ENCODE measurements around the gene ZSCAN31. TPM values are rescaled to one million over a fixed set of nuclear protein-coding genes. Genes with fewer than 3 reads are reported as not detected.
A peak's percentile ranks its signal among the peaks of the same experiment; 100 is the strongest.

ZSCAN31 gene
- total RNA-seq, 2 experiments from 2014 or later, result 0.62 to 0.89 TPM

GRCh38 chr6:28349892-28350737 lies 14.2 kb upstream of the ZSCAN31 start, which contains the start of gene ZKSCAN3:
Gene ZKSCAN3, plus strand, starts transcription at chr6:28349947. Its CDS starts 9,640 bp downstream, at chr6:28359587.
- DNase-seq, result peak; percentile 93
- peaks cover 22% of the 10 kb centered on the region for H3K4me1 Mint-ChIP-seq (ENCODE audit: low read depth)
- no peaks in the 10 kb centered on the region for H3K9me3 Mint-ChIP-seq
- intact Hi-C loops (cut with micrococcal nuclease), result loop anchor here (1.0 kb wide), 2 partner anchors 15 to 83 kb away; partner anchors contain the start of gene ZSCAN26
- peak within 1 kb of the TSS; percentile 97 for H3K4me3 Mint-ChIP-seq
- peak within 1 kb of the TSS; percentile 87 for H3K27ac Mint-ChIP-seq
- CTCF ChIA-PET, result interaction anchor here (0.6 to 1.1 kb wide), 3 partner anchors 32 to 174 kb away, joined by 3 to 4 read pairs (median 3); no protein-coding TSS in a partner anchor
- H3K36me3 Mint-ChIP-seq (ENCODE audit: low read depth), result no peaks in the 10 kb centered on the region
- H3K27me3 Mint-ChIP-seq (ENCODE audit: low read depth), result peaks cover 6% of the 10 kb centered on the region

- intact Hi-C loops (cut with micrococcal nuclease), result loop anchor here (1.0 kb wide), 2 partner anchors 14 to 82 kb away; partner anchors contain the start of gene ZSCAN26
- Mint-ChIP-seq H3K4me3 (peak overlapping the region; percentile 97), H3K36me3 (ENCODE audit: low read depth) (no peaks in the 10 kb centered on the region), H3K27ac (peak overlapping the region; percentile 87), H3K9me3 (no peaks in the 10 kb centered on the region), H3K27me3 (ENCODE audit: low read depth) (peaks cover 6% of the 10 kb centered on the region), H3K4me1 (ENCODE audit: low read depth) (peaks cover 22% of the 10 kb centered on the region)
- no peak for DNase-seq
- CTCF ChIA-PET, result interaction anchor here (1.1 kb wide), 1 partner anchor 34 kb away, joined by 4 read pairs; no protein-coding TSS in a partner anchor
These were observed 13.5 kb upstream of the ZSCAN31 start for GRCh38 chr6:28349344-28349891.

- Mint-ChIP-seq H3K27ac (no peak overlapping the region), H3K4me3 (no peak overlapping the region), H3K27me3 (ENCODE audit: low read depth) (peaks cover 6% of the 10 kb centered on the region), H3K4me1 (ENCODE audit: low read depth) (peaks cover 18% of the 10 kb centered on the region), H3K36me3 (ENCODE audit: low read depth) (no peaks in the 10 kb centered on the region), H3K9me3 (no peaks in the 10 kb centered on the region)
- CTCF ChIA-PET, result no interaction called here
- intact Hi-C loops (cut with micrococcal nuclease), result no loop called here
- DNase-seq, result no peak
These were observed 11.2 kb upstream of the ZSCAN31 start for GRCh38 chr6:28347119-28347518.

- Mint-ChIP-seq H3K36me3 (ENCODE audit: low read depth) (peaks cover 4% of the 10 kb centered on the region), H3K27ac (no peak overlapping the region), H3K9me3 (peaks cover 7% of the 10 kb centered on the region), H3K27me3 (ENCODE audit: low read depth) (peaks cover 6% of the 10 kb centered on the region), H3K4me3 (no peak overlapping the region), H3K4me1 (ENCODE audit: low read depth) (peaks cover 3% of the 10 kb centered on the region)
- DNase-seq, result no peak
- CTCF ChIA-PET, result no interaction called here
- intact Hi-C loops (cut with micrococcal nuclease), result no loop called here
These were observed 9.3 kb upstream of the ZSCAN31 start for GRCh38 chr6:28345201-28345600.

GRCh38 chr6:28343898-28344677 lies 8.1 kb upstream of the ZSCAN31 start:
- Mint-ChIP-seq H3K27me3 (ENCODE audit: low read depth) (peaks cover 6% of the 10 kb centered on the region), H3K27ac (no peak overlapping the region), H3K9me3 (peaks cover 13% of the 10 kb centered on the region)

GRCh38 chr6:28340310-28341095 lies 4.6 kb upstream of the ZSCAN31 start:
- H3K4me3 Mint-ChIP-seq, result no peak overlapping the region
- H3K27ac Mint-ChIP-seq, result no peak overlapping the region
- intact Hi-C loops (cut with micrococcal nuclease), result no loop called here
- DNase-seq, result no peak
- H3K27me3 Mint-ChIP-seq (ENCODE audit: low read depth), result no peaks in the 10 kb centered on the region
- H3K36me3 Mint-ChIP-seq (ENCODE audit: low read depth), result peaks cover 4% of the 10 kb centered on the region
- peaks cover 13% of the 10 kb centered on the region for H3K9me3 Mint-ChIP-seq
- CTCF ChIA-PET, result interaction anchor here (1.5 kb wide), 1 partner anchor 18 kb away, joined by 3 read pairs; no protein-coding TSS in a partner anchor
- H3K4me1 Mint-ChIP-seq (ENCODE audit: low read depth), result no peaks in the 10 kb centered on the region

More at GRCh38 chr6:28343898-28344677, 8.1 kb upstream of the ZSCAN31 start:
- no peaks in the 10 kb centered on the region for H3K4me1 Mint-ChIP-seq (ENCODE audit: low read depth)
- no peak for DNase-seq
- CTCF ChIA-PET, result no interaction called here
- H3K4me3 Mint-ChIP-seq, result no peak overlapping the region
- intact Hi-C loops (cut with micrococcal nuclease), result no loop called here
- H3K36me3 Mint-ChIP-seq (ENCODE audit: low read depth), result peaks cover 4% of the 10 kb centered on the region

GRCh38 chr6:28337121-28337520 lies 1.2 kb upstream of the ZSCAN31 start:
- no peak for DNase-seq
- H3K4me1 Mint-ChIP-seq (ENCODE audit: low read depth), result peaks cover 4% of the 10 kb centered on the region
- H3K4me3 Mint-ChIP-seq, result no peak overlapping the region
- CTCF ChIA-PET, result interaction anchor here (0.8 to 2.4 kb wide), 2 partner anchors 19 to 25 kb away, joined by 3 to 8 read pairs; no protein-coding TSS in a partner anchor
- intact Hi-C loops (cut with micrococcal nuclease), result loop anchor here (5.0 kb wide), 2 partner anchors 255 to 520 kb away; partner anchors contain the start of gene ZNF165
- H3K27ac Mint-ChIP-seq, result no peak overlapping the region
- peaks cover 4% of the 10 kb centered on the region for H3K36me3 Mint-ChIP-seq (ENCODE audit: low read depth)
- H3K27me3 Mint-ChIP-seq (ENCODE audit: low read depth), result no peaks in the 10 kb centered on the region
- H3K9me3 Mint-ChIP-seq, result peaks cover 13% of the 10 kb centered on the region

GRCh38 chr6:28336284-28337120 lies 554 bp upstream of the ZSCAN31 start:
- Mint-ChIP-seq H3K27me3 (ENCODE audit: low read depth) (no peaks in the 10 kb centered on the region), H3K4me1 (ENCODE audit: low read depth) (peaks cover 4% of the 10 kb centered on the region), H3K9me3 (peaks cover 13% of the 10 kb centered on the region), H3K4me3 (no peak overlapping the region), H3K36me3 (ENCODE audit: low read depth) (peaks cover 4% of the 10 kb centered on the region), H3K27ac (no peak overlapping the region)
- intact Hi-C loops (cut with micrococcal nuclease), result loop anchor here (5.0 kb wide), 2 partner anchors 254 to 519 kb away; partner anchors contain the start of gene ZNF165
- CTCF ChIA-PET, result no interaction called here
- DNase-seq, result peak; percentile 25

GRCh38 chr6:28335040-28335563 lies 846 bp downstream of the ZSCAN31 start:
- intact Hi-C loops (cut with micrococcal nuclease), result loop anchor here (1.0 to 5.0 kb wide), 6 partner anchors 14 to 518 kb away; partner anchors contain the start of genes ZKSCAN3 and ZNF165
- peaks cover 5% of the 10 kb centered on the region for H3K9me3 Mint-ChIP-seq
- DNase-seq, result no peak
- peaks cover 4% of the 10 kb centered on the region for H3K4me1 Mint-ChIP-seq (ENCODE audit: low read depth)
- CTCF ChIA-PET, result interaction anchor here (0.6 to 3.0 kb wide), 2 partner anchors 11 to 21 kb away, joined by 3 to 10 read pairs; no protein-coding TSS in a partner anchor
- H3K36me3 Mint-ChIP-seq (ENCODE audit: low read depth), result no peaks in the 10 kb centered on the region
- H3K27ac Mint-ChIP-seq, result no peak overlapping the region
- H3K27me3 Mint-ChIP-seq (ENCODE audit: low read depth), result no peaks in the 10 kb centered on the region
- no peak overlapping the region for H3K4me3 Mint-ChIP-seq

- no peaks in the 10 kb centered on the region for H3K36me3 Mint-ChIP-seq (ENCODE audit: low read depth)
- CTCF ChIA-PET, result interaction anchor here (3.0 kb wide), 1 partner anchor 21 kb away, joined by 10 read pairs; no protein-coding TSS in a partner anchor
- no peak for DNase-seq
- H3K4me1 Mint-ChIP-seq (ENCODE audit: low read depth), result peaks cover 4% of the 10 kb centered on the region
- no peak overlapping the region for H3K27ac Mint-ChIP-seq
- no peaks in the 10 kb centered on the region for H3K9me3 Mint-ChIP-seq
- H3K4me3 Mint-ChIP-seq, result no peak overlapping the region
- no peaks in the 10 kb centered on the region for H3K27me3 Mint-ChIP-seq (ENCODE audit: low read depth)
- intact Hi-C loops (cut with micrococcal nuclease), result loop anchor here (1.0 to 5.0 kb wide), 6 partner anchors 15 to 517 kb away; partner anchors contain the start of genes ZKSCAN3 and ZNF165
These were observed 1.5 kb downstream of the ZSCAN31 start for GRCh38 chr6:28334286-28335039.
